HL-60/S4 treated with phorbol 12-myristate 13-acetate at 8.2 ng/mL for 4 days and 3 days (cell line): ENCODE data around the gene RPL36A.

Source experiments
- in situ Hi-C: fragments of 300-500 bp; cut with MboI; formaldehyde crosslinking; loops from 2 replicates; pipeline ENCODE4 v1.15.0; 2022; ENCODE audit warnings: low sequenced_read_pairs

Gene RPL36A

DNA sequence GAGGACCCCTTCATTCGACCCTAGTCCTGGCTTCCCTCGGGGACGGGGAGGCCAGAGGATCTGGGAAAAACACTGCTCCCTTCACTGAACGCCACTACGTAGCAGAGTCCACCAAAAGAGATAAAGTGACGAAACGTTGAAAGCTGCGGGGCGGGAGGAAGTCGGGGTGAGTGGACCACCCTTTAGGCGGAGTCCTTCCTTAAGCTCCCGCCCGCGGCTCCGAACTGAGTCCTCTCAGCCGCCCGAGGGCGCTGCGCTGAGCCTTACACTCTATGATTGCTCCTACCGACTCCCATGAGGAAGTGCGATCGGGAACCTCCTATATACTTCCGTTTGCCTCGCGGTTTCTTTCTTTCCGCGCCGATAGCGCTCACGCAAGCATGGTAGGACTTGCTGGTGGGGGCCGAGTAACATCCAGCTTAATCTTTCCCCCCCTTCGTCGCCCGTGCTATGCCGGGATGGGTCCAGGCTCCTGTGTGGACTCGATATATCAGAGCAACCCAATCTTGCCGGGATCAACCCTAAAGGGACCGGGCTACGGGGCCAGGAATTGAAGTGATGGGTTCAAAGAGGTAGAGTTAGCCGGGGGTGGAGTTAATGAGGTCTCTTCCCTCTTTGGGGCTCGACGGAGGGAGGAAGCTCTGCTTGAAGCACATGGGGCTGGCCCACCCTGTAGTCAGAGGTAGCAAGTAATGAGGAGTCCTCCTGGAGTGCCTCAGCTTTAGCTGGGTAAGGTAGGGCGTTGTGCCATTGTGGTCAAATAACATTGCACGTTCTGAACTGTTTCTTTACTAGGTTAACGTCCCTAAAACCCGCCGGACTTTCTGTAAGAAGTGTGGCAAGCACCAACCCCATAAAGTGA, at the start of gene RPL36A:
Gene RPL36A, plus strand, starts transcription at position 348 of the 862 bp plus-strand sequence. Its CDS starts 33 bp downstream, at position 381.
- in situ Hi-C loops: no loop called here

DNA sequence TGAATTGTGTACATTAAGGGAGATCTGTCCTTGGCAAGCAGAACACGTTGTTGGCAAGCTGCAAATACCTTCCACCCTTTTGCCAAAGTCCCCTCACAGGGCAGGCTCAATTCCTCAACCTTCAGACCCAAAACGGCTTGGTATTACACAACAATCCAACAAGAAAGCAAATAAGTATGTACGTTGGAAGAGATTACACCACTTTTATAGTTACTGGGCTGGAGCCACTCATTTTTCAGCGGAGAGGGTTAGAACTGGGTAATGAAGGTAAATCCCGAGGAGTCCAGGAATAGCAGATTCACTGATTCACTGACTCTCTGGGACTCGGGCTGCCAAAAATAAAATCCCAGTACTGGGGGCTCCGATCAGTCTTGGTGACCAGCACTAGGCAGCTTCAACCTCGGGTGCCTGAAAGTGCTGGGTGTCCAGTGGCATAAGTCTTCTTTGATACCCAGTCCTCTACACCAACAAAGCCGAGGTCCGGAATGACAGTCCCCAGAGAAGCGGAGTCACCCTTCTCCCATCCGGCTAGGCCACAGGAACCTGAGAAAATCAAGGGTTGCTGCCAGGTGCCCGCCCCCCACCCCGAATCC, 42.9 kb upstream of the RPL36A start:
- in situ Hi-C loops: no loop called here

DNA sequence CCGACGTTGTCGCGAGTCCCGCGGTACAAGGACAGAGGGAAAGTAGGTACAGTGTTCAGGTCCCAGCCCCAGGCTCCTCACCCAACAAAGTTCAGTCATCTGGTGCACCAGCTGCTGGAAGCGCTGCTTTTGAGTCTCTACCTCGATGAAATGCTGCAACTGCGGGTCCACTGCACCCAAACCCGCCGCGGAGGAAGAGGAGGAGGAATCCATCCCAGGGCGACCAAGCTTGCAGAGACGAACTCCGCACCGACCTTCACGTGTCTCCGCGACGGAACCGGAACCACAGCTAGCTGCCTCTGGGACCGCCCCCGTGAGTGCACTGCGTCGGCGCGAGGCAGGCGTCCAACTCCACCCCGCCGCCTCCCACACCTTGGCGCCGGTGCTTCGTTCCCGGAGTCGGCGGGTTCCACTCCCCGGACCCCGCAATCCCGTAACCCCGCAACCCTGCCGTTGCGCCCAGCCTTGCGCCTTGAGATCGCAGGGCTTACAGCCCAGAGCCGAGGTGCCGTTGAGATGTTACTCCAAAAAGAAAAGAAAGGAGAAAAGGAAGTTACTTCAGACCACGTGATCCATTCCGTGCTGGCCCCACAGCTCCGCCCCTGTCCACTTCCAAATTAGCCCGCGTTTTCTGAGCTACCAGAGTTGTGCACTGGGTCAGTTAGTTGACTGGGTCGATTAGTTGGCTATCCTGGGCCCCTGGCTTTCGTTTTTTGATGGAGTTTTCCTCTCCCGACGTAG, 42.2 kb upstream of the RPL36A start, which contains the start of gene TIMM8A:
Gene TIMM8A, minus strand, starts transcription at position 291 of the 741 bp plus-strand sequence. Its CDS starts 78 bp downstream, at position 213.
- in situ Hi-C loops: no loop called here

DNA sequence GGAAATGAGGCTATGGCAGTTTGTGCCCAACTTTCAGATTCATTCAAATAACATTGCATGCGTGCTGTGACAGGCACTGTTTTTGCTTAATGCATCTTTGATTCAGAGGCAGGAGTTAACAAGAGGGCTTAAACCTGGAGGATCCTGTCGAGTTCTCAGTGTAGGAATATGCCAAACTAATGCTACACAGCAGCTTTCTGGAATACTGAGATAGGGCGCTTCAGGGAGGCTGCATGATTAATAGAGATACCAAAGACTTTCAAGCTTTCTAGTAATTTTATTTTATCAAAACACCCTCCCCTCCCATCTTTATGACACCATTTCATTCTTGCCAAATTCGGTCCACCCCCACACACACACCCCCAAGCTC, 41.6 kb upstream of the RPL36A start:
- in situ Hi-C loops: no loop called here

DNA sequence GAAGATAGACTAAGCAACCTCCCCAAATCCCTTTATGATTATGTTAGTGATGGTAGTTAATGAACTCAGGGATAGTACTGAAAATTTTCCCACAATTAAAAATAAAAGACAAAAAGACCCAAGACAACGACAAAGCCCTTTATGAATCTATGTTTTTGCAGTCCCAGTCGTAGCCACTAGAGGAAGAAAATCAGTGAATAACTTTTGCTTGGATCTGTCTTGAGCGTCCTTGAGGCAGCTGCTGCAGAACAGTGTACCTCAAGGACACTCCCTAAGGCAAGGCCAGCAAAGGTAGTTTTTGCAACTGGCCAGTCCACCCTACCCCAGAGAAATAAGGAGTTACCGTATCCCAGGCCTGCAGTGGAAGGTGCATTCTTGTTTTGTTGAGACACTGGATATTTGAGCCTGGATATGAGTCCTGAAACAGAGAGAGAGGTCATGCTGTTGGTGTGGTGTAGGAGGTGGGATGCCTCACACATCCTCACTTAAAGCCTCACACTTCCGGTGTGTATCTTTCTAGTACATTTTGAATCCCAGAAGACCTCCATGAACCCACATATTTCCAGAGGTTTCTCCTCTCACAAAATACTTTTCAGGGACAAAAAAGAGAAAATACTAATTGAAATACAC, 33.5 kb upstream of the RPL36A start:
- in situ Hi-C loops: no loop called here

DNA sequence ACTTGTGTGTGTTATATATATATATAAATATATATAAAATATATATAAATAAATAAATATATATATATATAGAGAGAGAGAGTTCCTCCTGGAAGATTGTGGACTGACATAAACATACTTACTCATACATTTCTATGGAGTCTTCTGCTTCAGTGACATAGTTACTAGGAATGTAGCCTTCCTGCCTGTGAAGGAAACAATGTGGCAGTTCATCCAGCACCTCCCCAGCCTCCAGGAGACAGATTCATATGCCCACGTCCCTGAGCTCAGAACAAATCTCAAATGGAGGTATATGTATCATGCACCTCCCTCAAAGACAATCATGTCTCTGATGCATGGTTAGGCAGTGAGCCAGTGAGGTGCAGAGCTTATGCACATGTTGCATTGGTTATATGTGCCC, 30.8 kb upstream of the RPL36A start:
- in situ Hi-C loops: no loop called here

DNA sequence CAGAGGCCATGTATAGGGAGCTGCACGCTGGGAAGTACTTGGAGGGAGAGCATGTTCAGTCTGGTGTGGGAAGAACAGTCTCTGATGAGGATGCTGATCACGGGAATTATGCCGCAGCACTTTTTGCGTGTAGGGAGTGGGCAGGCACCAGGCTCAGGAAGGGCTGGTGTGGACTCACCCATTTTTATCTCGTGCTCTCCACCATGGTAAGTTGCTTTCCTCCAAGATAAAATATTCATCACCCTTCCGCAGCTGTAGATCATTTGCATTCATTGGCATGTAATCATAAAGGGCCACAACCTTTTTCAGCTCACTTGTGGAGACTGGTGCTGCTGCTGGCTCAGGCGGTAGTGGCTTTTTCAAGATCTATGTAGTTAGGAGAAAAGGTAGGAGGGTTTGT, 30.4 kb upstream of the RPL36A start:
- in situ Hi-C loops: no loop called here

DNA sequence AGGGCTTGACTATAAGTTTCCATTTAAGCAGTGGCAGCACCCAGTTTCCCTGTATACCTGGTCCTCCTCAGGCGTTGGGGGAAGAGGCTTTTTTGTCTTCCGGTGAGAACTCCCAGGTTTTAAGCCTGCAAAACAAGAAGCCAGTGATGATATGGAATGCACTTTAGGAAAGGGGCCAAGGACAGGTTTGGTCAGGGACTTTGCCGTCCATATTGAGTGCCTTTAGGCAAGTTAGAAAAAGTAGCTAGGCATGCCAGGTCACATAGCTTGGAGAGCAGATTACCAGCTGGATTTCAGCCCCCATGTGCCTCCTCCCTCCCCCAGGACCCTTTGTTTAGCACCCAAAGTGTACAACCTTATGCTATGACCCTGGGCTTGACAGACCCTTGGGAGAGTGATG, 28.7 kb upstream of the RPL36A start:
- in situ Hi-C loops: no loop called here

DNA sequence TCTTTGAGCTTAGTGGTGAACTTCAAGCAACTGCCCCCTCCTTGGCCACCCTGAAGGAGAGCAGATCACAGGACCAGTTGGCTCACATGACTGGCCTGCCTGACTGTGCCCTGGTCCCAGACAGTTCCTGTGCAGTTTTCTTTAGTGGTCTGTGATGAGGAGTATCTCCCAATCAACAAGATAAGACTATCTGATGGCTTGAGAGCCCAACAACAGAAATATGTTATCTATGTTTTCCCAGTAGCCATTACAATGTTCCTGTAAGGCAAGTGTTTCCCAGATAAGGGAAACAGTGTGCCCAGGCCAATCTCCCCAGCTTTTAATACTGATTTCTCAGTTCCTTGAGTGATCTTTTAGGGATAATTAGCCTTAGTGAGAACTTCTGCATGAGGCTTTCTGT, 28.1 kb upstream of the RPL36A start:
- in situ Hi-C loops: no loop called here

DNA sequence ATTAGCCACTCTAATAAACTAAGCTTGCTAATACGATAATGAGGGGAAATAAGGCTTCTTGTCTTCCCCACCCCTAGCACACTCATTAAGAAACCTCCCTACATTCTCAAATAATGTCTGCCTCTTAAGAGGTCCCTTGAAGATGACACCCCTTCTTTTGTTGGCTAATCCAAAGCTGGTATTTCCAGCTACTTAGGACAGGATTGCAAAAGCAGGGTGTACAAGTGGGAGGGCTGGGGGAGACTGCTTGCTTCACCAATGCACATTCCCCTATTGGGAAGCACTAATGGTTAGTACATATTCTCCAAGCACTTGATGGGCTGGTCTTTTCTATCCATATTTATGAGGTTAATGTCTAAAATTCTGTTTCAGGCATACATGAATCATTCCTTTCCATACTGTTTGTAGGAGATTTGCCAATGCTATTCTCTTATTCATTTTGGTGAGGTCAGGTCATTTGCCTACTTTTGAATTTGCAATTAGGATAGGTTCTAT, 25.5 kb upstream of the RPL36A start:
- in situ Hi-C loops: no loop called here

DNA sequence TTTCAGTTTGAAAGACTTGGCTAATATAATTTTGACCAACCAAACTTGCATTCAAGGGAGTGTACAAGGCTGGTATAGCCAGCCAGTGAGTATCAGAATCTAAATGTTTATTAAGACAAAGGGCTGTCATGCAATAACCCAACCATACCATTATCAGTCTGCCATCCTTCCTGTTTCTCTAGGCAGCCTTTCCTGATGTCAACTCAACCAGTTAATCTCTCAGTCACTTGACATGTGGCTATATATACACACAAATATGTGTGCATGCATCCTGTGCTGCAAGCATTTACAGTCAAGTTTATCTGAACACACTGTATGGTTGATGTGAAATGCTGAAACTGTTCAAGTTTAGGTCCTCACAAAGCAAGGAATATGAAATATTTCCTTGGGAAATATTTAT, 22.0 kb upstream of the RPL36A start:
- in situ Hi-C loops: no loop called here

DNA sequence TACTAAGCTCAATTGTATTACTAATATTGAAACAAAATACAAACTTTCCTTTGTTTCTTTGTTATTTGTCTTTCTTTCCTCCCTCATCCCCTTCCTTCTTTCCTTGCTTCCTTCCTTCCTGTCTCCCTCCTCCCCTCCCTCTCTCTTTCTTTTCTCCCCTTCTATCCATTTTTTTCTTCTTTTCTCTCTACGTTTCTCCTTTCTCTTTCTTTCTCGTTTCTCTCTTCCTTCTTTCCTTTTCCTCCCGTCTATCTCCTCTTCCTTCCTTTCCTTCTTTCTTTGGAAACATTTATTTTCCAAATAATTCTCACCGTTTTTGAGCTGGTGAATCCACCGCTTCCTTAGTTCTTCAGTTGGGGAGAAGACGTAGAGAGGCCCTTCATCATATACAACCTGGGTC, 21.1 kb upstream of the RPL36A start:
- in situ Hi-C loops: no loop called here

DNA sequence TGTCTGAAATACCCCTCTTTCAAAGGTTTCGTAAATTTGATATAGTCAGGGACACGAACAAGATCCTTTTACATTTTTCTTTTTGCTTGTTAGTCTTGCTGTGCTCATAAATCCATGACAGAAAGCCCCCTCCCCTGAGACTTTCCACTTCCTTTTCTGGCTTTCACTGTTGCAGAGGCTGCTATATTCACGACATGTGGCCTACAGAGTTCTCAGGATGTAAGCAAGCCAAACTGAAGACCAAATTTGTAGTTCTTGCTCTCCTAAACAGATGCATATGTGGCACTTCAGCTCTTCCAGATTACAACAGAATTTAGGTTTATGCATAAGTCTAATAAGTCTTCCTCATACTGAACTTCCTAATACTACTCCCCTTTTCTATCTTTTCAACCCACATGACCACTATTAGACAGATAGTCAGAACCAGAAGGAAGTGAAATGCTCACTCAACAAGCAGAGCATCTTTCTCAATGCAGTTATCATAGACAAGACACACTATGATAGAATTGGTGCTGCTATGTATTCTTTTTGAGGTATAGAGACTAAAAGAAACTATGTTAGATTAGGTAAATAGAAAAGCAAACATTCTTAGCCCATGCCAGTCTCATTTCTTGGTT, 19.8 kb upstream of the RPL36A start:
- in situ Hi-C loops: no loop called here

DNA sequence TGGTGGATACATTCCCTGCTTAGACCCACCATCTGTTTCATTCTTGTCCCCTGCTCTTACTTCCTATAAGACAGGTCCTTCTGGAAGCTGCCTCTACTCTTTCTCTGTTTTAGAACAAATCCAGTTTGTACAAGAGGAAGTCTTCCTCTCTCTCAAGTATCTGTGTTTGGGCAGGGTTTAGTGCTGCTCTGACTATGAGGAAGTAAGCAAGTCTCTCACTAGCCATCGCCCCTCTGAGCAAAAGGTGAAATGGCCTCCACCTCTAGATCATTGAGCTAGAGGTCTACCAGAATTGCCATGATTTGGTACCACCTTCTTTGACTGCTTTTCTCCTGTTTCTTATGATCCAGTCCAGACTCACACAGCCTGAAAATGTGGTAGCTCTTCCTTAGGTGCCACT, 13.3 kb upstream of the RPL36A start:
- in situ Hi-C loops: no loop called here

DNA sequence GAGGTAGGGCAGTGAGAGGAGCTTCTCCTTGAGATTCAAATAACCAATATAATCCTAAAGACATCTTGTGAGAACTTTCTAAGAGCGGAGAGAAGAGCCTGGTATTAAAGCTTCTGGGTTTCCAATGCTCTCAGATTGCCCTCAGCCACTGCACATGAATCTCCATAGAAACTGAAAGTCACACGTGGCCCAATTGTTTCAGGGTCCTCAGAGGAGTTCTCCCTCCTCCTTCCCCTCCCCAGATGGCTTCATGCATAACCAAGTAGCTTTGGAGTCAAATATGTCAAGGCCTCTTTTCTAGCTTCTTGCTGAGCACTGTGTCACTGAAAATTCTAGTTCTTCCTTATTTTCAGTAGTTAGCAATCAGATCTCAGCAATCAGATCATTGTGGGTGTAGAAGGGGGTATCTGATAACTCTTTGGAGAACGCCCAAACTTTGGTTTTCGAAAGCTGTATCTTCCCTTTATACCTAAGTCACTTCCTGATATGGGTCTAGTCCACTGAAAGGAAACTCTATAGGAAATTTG, 7.1 kb upstream of the RPL36A start:
- in situ Hi-C loops: no loop called here

DNA sequence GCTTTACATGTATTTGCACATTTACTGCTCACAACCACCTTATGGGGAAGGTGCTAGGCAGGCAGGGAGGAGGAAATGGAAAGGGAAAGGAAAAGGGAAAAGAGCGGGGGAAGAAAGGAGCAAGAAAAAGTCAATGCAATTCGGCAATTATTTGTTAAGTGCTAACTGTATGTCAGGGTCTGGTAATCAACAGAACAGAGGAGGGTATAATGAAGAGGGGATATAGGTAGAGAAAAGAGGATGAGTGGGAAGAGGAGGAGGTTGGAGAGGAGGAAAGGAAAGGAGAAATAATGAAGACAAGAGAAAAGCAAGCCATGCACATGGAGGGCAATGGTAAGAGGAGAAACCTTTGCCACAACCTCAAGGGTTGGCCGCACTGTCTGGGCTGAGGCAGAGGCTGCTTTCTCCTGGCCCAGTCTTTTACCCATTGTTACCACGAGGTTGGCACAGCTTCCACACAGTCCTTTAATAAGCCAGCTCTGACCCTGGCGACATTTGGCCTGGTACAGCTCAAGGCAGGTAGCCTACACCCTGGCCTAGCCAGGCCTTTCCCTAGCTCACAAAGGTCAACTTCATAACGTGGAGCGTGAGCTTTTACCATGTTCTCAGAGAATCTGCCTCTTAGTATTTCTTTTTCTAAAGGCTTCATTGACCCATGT, 5.7 kb upstream of the RPL36A start:
- in situ Hi-C loops: no loop called here

DNA sequence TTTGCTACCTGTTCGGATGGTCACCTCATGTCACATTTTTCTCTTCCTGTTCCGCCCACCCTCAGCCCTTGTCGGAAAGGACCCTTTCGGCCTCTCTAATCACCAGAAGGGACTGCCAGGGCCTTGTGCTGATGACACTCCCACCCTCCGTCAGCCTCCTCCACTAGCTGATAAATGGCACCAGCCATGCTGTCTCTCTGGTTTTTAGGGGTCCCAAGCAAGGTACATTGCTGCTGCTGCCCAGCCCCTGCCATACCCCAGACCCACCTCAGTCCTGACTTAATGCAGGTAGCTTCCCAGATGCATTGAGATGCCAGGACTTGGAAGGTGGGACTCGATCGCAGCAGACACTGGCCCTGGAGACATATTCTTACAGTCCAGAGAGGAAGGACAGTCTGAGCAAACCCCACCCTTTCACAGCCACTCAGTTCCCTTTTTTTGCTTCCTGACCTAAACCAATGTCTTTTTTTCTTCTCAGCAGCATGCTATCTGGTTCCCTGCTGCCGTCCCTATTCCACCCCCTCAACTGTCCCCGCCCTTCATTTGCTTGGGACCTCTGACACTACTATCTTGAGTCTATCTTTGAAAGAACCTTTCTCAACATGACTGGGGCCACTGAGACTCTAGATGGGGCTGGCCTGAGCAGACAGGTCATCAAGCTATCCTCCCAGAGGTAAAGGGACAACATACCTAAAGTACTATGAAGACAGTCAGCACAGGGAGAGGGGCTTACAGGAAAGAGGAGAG, 4.8 kb upstream of the RPL36A start, which contains the start of gene BTK:
Gene BTK, minus strand, starts transcription at position 397 of the 747 bp plus-strand sequence. CDS start 10,907 bp downstream, outside the sequence.
- in situ Hi-C loops: no loop called here

DNA sequence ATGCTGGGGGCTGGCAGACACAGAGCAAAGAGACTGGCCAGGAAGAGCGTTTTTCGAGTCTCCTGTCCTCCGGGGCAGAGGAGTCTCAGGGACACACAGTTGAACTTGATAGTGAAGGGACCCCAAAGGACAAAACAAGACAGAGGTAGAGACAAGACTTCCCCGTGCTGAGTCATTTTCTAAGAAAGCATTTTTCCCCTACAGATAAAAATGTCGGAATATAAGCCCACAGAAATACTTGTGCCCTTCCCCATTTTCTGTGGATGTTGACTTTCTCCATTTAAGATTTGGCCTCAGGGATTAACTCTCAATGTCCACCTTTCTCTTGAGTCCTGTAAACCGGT, 4.3 kb upstream of the RPL36A start:
- in situ Hi-C loops: no loop called here

DNA sequence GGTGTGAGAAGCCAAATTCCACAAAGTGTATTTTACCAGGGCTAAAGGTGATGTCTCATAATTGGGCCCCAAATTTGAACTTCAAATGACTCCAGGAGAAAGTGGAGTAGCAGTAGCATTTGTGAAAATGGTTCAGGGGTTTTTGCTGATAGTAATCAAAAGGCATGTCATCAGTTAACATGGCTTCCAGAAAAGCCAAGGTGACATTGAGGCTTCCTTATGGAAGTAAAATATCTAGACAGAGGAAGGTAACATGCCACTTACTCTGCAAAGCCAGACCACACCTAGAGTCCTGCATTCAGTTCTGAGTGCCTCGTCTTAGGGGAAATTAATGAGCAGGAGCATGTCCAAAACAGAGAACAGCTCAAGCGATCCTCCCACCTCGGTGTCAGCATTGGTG, 2.2 kb upstream of the RPL36A start:
- in situ Hi-C loops: no loop called here
